K562 (cell line): ENCODE results near the gene OSCP1. TPM values are rescaled to one million over a fixed set of nuclear protein-coding genes. Genes with fewer than 3 reads are reported as not detected.

Experiments
- ATF7 ChIP-seq: fragments of 450-650 bp; IDR thresholded peaks from 2 replicates; pipeline ENCODE4 v1.7.1; 2014; ENCODE audit warnings: mild to moderate bottlenecking, moderate library complexity
- BRCA1 ChIP-seq, 2 experiments: fragments of 450-650 bp in 1 of 2; sonication (generic) in 1 of 2; formaldehyde crosslinking in 1 of 2; IDR thresholded peaks; 2 replicates each; pipeline versions ENCODE4 v1.5.0 to v1.6.1; 2017 to 2020; ENCODE audit warnings: mild to moderate bottlenecking in 1 of 2, missing genetic modification reagents in 1 of 2
- CREB1 ChIP-seq, 2 experiments: sonication (generic) in 1 of 2; formaldehyde crosslinking in 1 of 2; IDR thresholded peaks; 2 replicates each; pipeline versions ENCODE4 v1.6.1 to v1.8.0; 2012 to 2022; ENCODE audit warnings: inconsistent platforms in 1 of 2, mild to moderate bottlenecking in 1 of 2, missing genetic modification reagents in 1 of 2, moderate library complexity in 1 of 2
- CTBP1 ChIP-seq: fragments of 450-650 bp; IDR thresholded peaks from 2 replicates; pipeline ENCODE4 v1.6.1; 2016; ENCODE audit warnings: borderline replicate concordance
- FOXK2 ChIP-seq, 2 experiments: fragments of 450-650 bp; IDR thresholded peaks in 1 of 2; conservative IDR thresholded peaks in 1 of 2; 2 replicates each; pipeline ENCODE4 v1.6.1; 2016; ENCODE audit warnings: low read depth in 2 of 2, mild to moderate bottlenecking in 1 of 2
- HDAC2 ChIP-seq: fragments of 450-650 bp; IDR thresholded peaks from 2 replicates; pipeline ENCODE4 v1.6.1; 2016; ENCODE audit warnings: mild to moderate bottlenecking
- HNRNPLL ChIP-seq: fragments of 200-400 bp; formaldehyde crosslinking; IDR thresholded peaks from 2 replicates; pipeline ENCODE4 v1.6.1; 2017; ENCODE audit warnings: low read length, low read depth, mild to moderate bottlenecking; ENCODE audit not compliant: poor library complexity, severe bottlenecking
- MBD2 ChIP-seq: sonication (generic); IDR thresholded peaks from 2 replicates; pipeline ENCODE4 v1.6.1; 2016; ENCODE audit warnings: low read depth, borderline replicate concordance
- MTA1 ChIP-seq: fragments of 450-650 bp; IDR thresholded peaks from 2 replicates; pipeline ENCODE4 v1.6.1; 2017; ENCODE audit warnings: borderline replicate concordance
- NR3C1 ChIP-seq: sonication (generic); formaldehyde crosslinking; IDR thresholded peaks from 2 replicates; pipeline ENCODE4 v1.8.1; 2022; ENCODE audit warnings: missing genetic modification reagents
- PCBP2 ChIP-seq: fragments of 200-400 bp; formaldehyde crosslinking; IDR thresholded peaks from 2 replicates; pipeline ENCODE4 v1.6.1; 2018; ENCODE audit warnings: low read length, low read depth, mild to moderate bottlenecking, moderate library complexity; ENCODE audit not compliant: poor library complexity, severe bottlenecking
- POLR2AphosphoS5 ChIP-seq: IDR thresholded peaks from 2 replicates; pipeline ENCODE4 v1.6.1; 2011; ENCODE audit warnings: mild to moderate bottlenecking, low read depth, low read length, moderate library complexity; ENCODE audit not compliant: control insufficient read depth, insufficient read depth
- POLR2G ChIP-seq: fragments of 200-400 bp; formaldehyde crosslinking; IDR thresholded peaks from 2 replicates; pipeline ENCODE4 v1.6.1; 2017; ENCODE audit warnings: low read depth, mild to moderate bottlenecking, antibody characterized with exemption, low read length, moderate library complexity
- SAP30 ChIP-seq: fragments of 200-600 bp; sonication (generic); IDR thresholded peaks from 2 replicates; pipeline ENCODE4 v1.6.1; 2012; ENCODE audit warnings: borderline replicate concordance, low read depth, mild to moderate bottlenecking, moderate library complexity, low read length, control low read depth, inconsistent platforms; ENCODE audit not compliant: insufficient read depth, poor library complexity, severe bottlenecking
- U2AF1 ChIP-seq: fragments of 200-400 bp; formaldehyde crosslinking; optimal IDR thresholded peaks from 2 replicates; pipeline ENCODE3; 2017; ENCODE audit warnings: mild to moderate bottlenecking, low read depth, low read length, moderate library complexity
- ZNF133 ChIP-seq: fragments of 250-450 bp; sonication (Bioruptor Pico); IDR thresholded peaks from 2 replicates; pipeline ENCODE4 v1.4.0; 2020; ENCODE audit warnings: mild to moderate bottlenecking
- polyA plus RNA-seq, 8 experiments: library from polyadenylated mRNA; depleted of rRNA in 4 of 8; stranded (reverse) in 5 of 8; unstranded in 3 of 8; fragments of >200 nt; fragmentation: Nextera tagmentation in 2 of 8; fragmentation: Illumina TruSeq in 1 of 8; extraction: Ambion mirVana in 2 of 8; extraction: Trizol in 1 of 8; gene quantifications; 2 replicates each; pipeline versions ENCODE4 v1.2.1 to v1.2.3, GENCODE V29; 2011 to 2014; ENCODE audit warnings: inconsistent platforms in 1 of 8, missing spikeins in 1 of 8
- total RNA-seq, 7 experiments: library from RNA; depleted of rRNA in 6 of 7; stranded (reverse); fragments of >200 nt in 6 of 7; fragmentation: Illumina TruSeq in 2 of 7; extraction: Trizol in 2 of 7; gene quantifications; 2 replicates each; pipeline versions ENCODE4 v1.2.1 to v1.2.3, GENCODE V29; 2011 to 2021; ENCODE audit warnings: low replicate concordance in 1 of 7
- TF ChIP-seq, protein P1 (sequence below): sonication (generic); formaldehyde crosslinking; IDR thresholded peaks from 2 replicates; pipeline ENCODE4 v1.8.0; 2022; ENCODE audit warnings: mild to moderate bottlenecking, missing genetic modification reagents
- TF ChIP-seq, protein P2 (sequence below): sonication (generic); formaldehyde crosslinking; IDR thresholded peaks from 2 replicates; pipeline ENCODE4 v1.9.0; 2022; ENCODE audit warnings: mild to moderate bottlenecking, missing genetic modification reagents
- TF ChIP-seq, protein P3 (sequence below): fragments of 250-450 bp; sonication (Bioruptor Pico); IDR thresholded peaks from 2 replicates; pipeline ENCODE4 v1.4.0; 2020
- TF ChIP-seq, protein P4 (sequence below): fragments of 450-650 bp; IDR thresholded peaks from 2 replicates; pipeline ENCODE4 v1.6.1; 2016
- TF ChIP-seq, protein P5 (sequence below): sonication (generic); formaldehyde crosslinking; IDR thresholded peaks from 2 replicates; pipeline ENCODE4 v1.9.0; 2022; ENCODE audit warnings: mild to moderate bottlenecking, missing genetic modification reagents

Gene OSCP1
- total and polyA plus RNA-seq, 9 of the 15 experiments (the other 6 are each of a cell fraction or from before 2014, with no cell fraction given): 0.15 to 0.40 (median 0.33) TPM; not detected in 5

DNA sequence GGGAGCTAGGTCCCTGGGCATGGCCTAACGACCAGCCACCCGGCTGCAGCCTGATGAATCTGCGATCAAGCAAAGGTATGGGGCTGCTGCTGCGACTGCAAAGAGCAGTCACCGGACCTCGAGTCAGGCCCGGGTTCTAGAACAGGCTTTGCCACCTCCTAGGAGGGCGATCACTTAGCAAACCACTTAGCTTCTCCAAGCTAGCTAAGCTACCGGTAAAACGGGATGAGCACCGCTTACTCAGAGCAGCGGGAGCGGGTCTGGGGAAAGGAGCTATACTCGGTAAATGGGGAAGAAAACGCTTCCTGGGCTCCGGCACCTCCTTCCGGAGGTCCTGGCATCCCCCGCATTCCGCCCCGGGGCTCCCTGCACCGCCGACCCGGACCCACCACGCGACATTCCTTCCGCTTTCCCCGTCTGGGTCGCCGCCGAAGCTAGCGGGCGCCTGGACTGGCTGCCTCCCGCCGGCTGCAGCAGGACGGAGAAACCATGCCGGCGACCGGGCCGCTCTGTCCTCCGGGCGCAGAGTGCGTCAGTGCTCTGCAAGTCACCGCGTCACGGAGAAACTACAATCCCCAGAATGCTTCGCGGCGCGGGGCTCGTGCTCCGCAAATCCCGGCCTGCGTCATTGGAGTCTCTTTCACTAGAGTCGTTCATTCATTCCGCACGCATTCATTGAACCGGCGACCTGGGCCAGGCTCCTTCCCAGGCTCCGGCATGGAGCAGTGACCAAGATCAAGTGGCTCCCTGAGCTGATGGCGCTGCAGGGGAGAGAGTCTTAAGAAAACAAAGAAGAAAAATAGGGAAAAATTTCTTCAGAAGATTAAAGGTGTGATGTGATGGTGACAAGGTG, 52.6 kb downstream of the OSCP1 start, which contains the start of gene LSM10 (continued):
- TF ChIP-seq HDAC2: 0 out of 2 replicates have a peak, but pooled peaks have one; percentile 39
- TF ChIP-seq FOXK2 (conservative IDR thresholded peaks at IDR 0.05 in 1 of 2, IDR thresholded peaks at IDR 0.05 in 1 of 2; ENCODE audit: low read depth in 2 of 2): peak; percentile 22 to 59; a peak in 2 of 4 replicates
- TF ChIP-seq, protein P1, sequence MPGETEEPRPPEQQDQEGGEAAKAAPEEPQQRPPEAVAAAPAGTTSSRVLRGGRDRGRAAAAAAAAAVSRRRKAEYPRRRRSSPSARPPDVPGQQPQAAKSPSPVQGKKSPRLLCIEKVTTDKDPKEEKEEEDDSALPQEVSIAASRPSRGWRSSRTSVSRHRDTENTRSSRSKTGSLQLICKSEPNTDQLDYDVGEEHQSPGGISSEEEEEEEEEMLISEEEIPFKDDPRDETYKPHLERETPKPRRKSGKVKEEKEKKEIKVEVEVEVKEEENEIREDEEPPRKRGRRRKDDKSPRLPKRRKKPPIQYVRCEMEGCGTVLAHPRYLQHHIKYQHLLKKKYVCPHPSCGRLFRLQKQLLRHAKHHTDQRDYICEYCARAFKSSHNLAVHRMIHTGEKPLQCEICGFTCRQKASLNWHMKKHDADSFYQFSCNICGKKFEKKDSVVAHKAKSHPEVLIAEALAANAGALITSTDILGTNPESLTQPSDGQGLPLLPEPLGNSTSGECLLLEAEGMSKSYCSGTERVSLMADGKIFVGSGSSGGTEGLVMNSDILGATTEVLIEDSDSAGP: 0 out of 2 replicates have a peak, but pooled peaks have one; percentile 45
- 0 out of 2 replicates have a peak, but pooled peaks have one; percentile 60 for TF ChIP-seq NR3C1 (CRISPR knock-in tag)
- peak; percentile 91 for TF ChIP-seq SAP30
- TF ChIP-seq CREB1 (IDR thresholded peaks at IDR 0.05): peak; percentile 91
- TF ChIP-seq CREB1 (CRISPR knock-in tag; IDR thresholded peaks at IDR 0.05): peak; percentile 94
- TF ChIP-seq BRCA1 (IDR thresholded peaks at IDR 0.05): no peak
- no peak for TF ChIP-seq BRCA1 (CRISPR knock-in tag; IDR thresholded peaks at IDR 0.05)
- TF ChIP-seq CTBP1: no peak; the same call in none of the 2 replicates
- peak; percentile 95 for TF ChIP-seq HNRNPLL
- TF ChIP-seq PCBP2: no peak
- peak; percentile 29 for TF ChIP-seq U2AF1
- peak; percentile 99 for TF ChIP-seq POLR2G
- TF ChIP-seq POLR2AphosphoS5: peak; percentile 94
- TF ChIP-seq, protein P2, sequence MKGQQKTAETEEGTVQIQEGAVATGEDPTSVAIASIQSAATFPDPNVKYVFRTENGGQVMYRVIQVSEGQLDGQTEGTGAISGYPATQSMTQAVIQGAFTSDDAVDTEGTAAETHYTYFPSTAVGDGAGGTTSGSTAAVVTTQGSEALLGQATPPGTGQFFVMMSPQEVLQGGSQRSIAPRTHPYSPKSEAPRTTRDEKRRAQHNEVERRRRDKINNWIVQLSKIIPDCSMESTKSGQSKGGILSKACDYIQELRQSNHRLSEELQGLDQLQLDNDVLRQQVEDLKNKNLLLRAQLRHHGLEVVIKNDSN (CRISPR knock-in tag): peak; percentile 85
- TF ChIP-seq, protein P3, sequence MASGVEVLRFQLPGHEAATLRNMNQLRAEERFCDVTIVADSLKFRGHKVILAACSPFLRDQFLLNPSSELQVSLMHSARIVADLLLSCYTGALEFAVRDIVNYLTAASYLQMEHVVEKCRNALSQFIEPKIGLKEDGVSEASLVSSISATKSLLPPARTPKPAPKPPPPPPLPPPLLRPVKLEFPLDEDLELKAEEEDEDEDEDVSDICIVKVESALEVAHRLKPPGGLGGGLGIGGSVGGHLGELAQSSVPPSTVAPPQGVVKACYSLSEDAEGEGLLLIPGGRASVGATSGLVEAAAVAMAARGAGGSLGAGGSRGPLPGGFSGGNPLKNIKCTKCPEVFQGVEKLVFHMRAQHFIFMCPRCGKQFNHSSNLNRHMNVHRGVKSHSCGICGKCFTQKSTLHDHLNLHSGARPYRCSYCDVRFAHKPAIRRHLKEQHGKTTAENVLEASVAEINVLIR: peak; percentile 74
- TF ChIP-seq ZNF133 (CRISPR knock-in tag): no peak
- TF ChIP-seq, protein P4, sequence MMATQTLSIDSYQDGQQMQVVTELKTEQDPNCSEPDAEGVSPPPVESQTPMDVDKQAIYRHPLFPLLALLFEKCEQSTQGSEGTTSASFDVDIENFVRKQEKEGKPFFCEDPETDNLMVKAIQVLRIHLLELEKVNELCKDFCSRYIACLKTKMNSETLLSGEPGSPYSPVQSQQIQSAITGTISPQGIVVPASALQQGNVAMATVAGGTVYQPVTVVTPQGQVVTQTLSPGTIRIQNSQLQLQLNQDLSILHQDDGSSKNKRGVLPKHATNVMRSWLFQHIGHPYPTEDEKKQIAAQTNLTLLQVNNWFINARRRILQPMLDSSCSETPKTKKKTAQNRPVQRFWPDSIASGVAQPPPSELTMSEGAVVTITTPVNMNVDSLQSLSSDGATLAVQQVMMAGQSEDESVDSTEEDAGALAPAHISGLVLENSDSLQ: peak; percentile 37; the same call in 1 of the 2 replicates
- peak; percentile 54 for TF ChIP-seq MTA1
- peak; percentile 95 for TF ChIP-seq ATF7
- TF ChIP-seq MBD2: peak; percentile 90
- TF ChIP-seq, protein P5, sequence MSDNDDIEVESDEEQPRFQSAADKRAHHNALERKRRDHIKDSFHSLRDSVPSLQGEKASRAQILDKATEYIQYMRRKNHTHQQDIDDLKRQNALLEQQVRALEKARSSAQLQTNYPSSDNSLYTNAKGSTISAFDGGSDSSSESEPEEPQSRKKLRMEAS: peak; percentile 89
